HG03139 (cell line): ENCODE measurements around the gene CDH23.

Experiments
- ATAC-seq: cut with Tn5 transposase; IDR thresholded peaks from one replicate; pipeline ENCODE4 v1.9.1; 2021; ENCODE audit not compliant: unreplicated experiment

CDH23 gene

DNA sequence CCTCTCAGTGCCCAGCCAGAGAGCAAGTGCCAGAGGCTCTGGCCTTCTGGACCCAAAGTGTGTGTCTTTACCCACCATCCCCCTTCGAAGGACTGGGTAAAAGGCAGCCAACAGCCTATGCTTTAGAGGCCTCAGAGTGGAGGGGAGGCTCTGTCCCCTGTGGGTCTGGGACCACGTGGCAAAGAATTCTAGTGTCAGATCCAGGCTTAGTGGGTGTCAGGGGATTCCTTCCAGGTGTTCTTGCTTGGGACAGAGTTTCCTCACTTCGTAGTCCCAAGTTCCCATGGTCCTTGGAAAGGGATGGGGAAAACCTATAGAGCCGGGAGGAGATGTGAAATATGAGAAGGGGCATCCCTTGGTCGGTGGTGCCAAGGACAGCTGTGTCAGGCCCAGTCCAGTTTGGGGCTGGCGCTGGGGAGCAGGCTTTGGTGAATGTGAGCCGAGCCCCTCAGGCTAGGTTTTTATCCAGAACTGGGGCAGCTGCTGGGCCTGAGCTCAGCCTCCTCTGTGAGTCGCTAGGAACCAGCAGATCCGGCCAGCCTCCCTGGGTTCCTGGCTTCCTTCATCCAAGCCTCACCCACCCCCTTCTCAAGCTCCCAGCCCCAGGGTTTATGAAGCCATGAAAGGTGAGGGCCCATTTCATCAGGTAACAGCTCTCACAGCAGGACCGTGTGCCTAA lies 251.7 kb downstream of the CDH23 start:
- no peak for ATAC-seq

DNA sequence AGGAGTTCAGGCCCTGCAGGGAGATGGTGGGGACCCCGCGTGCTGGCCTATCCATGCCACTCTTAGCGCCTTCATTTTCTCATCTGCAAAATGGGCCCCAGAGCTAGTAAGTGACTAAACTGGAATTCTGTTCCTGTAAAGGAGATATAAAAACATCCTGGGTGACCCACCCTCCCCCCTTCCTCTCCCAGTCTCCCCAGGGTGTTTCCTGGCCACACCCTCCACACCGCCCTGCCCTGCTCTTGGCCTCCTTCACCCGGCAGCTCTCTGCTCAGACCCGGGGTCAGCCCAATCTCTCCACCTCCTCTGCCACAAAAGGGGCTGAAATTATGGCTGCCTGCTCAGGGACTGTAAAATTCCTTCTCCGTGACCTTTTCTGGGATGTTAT lies 252.2 kb downstream of the CDH23 start:
- ATAC-seq = no peak

DNA sequence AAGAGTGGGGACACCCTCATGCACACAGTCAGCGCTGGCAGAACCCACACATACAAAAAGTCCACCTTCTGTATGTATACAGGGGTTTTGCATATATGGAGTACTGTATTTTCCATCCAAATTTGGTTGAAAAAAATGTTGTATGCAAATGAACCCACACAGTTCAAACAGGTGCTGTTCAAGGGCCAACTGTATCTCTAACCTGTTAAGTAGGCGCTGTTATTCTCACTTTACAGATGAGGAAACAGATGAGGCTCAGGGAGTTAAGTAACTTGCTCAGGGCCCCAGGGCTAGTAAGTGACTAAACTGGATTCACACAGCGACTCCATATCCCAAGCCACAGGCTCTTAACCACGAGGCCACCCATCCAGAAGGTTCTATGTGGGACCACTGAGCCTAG lies 252.9 kb downstream of the CDH23 start:
- no peak for ATAC-seq

DNA sequence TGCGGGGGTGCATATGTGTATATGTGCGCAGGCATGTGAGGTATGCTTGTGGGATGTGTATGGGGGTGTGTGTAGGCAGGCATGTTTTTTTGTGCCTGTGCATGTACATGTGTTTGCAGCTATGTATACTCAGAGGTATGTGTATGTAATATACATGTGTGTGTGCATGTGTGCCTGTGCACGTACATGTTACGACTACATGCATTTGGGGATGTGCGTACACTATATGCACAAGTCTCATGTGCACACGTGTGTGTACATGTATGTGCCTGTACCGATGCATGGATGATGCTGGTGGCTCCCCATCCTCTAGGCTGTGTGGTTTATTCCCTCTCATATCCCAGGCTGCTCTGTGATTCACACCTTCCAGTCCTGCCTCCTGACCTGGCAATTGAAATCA lies 253.7 kb downstream of the CDH23 start:
- ATAC-seq = no peak

DNA sequence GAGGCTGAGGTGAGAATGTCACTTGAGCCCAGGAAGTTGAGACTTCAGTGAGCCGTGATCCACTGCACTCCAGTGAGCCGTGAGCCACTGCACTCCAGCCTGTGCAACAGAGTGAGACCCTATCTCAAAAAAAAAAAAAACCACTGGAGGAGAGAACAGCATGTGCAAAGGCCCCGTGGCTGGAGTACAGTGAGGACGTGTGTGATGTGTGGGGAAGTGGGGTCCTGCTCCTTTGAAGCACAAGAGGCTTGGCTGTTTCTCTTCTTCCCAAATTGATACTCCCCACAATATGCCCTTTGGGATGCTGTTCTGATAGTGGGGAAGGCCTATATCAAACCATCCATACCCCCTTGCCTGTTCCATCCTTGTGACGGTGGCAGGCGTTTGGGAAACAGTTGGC lies 254.7 kb downstream of the CDH23 start:
- ATAC-seq = no peak

DNA sequence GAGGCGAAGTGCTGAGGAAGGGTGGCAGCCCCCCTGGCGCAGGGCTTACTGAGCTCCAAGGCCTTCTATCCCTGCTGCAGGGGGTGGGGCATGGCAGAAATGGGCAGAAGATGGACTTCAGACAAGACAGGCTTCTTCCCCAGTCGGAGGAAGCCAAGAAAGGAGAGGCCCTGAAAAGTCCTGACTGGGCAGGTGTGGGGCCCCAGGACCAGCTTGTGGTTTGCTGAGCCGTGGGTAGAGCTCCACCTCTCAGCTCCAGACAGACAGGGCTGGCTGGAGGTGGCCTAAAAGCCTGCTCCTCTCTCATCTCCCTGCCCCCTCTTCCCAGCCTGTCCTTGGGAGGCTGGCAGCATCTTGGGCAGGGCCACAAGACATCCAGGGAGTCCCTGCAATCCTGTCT lies 255.2 kb downstream of the CDH23 start:
- ATAC-seq = no peak

DNA sequence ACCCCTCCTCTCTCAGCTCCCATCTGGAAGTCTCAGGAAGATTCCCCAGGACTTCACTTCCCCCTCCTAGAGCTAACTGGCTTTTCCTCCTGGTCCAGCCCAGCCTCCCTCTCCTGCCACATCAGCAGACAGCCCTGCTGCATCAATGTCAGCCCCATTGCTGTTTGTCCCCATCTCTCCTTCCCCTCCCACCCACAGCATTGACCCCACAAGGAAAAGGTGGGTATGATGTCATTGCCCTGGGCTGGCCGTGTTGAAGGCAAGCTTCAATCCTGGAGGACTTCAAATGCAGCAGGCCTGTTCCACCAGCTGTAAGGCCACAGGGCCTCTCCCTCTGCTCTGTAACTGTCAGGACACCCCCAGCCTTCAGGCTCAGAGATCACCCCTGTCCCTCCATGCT lies 256.3 kb downstream of the CDH23 start:
- no peak for ATAC-seq

DNA sequence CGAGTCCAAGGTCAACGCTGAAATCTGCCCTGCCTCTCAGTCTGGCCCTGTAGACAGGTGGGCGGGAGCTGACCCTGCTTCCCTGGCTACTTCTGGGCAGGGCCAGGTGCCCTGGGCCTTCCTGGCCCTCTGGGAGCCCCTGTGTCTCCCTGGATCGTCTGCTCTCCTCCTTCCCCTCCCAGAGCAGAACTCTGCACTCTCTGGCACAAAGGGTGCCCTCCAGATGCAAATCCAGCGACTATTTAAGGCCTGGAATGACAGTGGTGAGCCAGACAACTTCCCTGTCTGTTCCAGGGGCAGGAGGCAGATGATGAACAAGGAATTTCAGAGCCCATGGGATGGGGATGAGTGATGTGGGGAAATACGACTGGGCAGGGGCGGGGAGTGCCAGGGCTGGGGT lies 259.5 kb downstream of the CDH23 start:
- ATAC-seq = no peak

DNA sequence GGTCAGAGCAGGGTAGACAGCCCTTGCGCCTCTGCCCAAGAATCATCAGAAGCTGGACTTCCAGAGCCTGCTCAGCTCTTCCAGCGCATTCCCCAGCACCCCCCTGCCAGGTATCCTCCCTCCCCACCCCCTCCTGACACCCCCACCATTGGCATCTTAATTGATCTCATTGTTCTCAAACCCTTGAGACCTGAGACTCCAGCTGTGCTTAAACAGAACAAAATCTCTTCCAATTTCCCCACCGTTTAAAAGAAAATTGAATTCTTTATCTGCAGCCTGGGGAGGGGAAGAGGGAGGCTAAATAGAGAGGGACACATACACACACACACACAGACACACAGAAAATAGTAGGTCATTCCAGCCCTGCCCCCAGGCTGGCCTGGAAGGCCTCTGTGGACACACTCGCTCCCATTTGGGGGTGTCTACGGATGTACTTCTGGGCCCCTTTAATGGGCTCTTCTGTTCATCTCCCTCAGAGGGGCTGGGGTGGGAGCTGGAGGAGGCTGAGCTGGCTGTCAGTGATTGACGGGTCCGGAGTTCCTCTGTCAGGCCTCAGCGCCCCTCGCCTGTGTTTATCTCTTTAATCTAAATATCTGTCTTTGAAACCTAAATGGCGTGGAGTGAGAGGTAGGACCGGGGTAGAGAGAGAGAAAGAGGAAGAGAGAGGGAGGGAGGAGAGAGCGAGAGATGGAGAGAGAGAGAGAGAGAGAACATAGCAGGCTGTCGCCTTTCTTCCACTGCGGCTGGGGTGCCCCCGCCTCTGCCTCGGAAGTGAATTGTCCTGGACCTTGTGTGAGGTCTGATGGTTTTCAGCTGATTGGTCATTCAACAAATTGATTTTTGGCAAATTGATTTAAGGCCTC lies 261.1 kb downstream of the CDH23 start:
- no peak for ATAC-seq

DNA sequence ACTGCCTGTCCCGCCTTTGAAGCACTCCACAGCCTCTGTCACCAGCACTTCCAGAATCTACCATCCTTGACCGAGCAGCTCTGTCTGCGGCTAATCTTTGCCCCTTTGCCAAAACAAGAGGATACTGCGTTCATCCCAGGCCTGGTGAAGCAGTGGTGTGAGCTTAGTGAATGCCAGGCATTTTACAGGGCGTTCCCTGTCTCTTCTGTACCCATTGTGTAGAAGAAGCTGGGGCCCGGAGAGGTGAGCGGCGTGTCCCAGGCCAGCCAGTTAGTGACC lies 261.7 kb downstream of the CDH23 start:
- no peak for ATAC-seq

DNA sequence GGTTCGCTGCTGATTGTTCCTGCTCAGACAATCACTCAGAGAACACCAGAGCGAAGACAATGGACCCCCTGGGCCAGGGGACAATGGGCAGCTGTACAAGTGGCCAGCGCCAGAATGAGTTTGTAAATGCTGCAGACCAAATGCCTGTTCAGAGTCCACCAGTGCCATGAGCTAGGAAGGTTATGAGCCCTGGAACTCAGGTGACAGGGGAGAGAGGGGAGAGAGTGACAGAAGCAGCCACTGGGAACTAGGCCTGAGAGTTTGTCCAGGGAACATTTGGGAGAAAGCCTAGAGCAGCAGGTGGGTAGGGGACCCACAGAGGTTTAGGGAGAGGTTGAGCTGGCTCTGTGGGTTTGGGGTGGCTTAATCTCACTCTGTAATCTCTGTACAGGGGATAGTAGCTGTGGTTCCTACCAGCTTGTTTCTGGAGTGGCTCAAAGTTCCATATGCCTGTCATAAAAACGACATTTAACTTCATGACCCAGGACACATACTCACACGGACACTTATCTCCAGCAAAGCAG lies 262.5 kb downstream of the CDH23 start:
- ATAC-seq = no peak

DNA sequence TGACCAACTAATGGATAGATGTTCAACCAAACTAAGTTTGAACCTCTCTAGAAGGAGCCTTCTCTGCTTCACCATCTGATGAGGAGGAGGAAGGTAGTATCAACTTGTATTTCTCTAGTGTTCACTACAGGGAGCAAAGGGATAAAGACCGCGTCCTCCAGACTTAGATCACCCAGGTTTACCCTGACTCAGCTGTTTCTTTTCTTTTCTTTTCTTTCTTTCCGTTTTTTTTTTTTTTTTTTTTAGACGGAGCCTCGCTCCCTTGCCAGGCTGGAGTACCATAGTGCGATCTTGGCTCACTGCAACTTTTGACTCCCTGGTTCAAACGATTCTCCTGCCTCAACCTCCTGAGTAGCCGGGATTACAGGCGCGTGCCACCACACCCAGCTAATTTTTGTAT lies 263.0 kb downstream of the CDH23 start:
- ATAC-seq = no peak

DNA sequence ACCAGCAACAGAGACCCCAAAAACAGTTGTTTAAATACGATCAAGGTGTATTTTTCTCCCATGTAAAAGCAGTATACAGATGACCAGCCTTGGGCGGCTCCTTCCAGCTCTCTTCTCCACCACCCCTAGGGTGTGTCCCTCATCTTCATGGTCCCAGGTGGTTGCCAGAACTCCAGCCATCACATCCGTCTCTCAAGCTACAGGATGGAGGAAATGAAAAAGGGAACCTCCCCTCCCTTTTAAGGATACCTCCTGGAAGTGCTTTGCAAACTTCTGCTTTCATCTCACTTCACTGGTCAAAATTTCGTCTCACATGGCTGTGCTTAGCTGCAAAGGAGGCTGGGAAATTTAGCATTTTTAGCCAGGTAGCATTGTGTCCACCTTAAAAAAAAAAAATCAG lies 263.6 kb downstream of the CDH23 start:
- no peak for ATAC-seq

DNA sequence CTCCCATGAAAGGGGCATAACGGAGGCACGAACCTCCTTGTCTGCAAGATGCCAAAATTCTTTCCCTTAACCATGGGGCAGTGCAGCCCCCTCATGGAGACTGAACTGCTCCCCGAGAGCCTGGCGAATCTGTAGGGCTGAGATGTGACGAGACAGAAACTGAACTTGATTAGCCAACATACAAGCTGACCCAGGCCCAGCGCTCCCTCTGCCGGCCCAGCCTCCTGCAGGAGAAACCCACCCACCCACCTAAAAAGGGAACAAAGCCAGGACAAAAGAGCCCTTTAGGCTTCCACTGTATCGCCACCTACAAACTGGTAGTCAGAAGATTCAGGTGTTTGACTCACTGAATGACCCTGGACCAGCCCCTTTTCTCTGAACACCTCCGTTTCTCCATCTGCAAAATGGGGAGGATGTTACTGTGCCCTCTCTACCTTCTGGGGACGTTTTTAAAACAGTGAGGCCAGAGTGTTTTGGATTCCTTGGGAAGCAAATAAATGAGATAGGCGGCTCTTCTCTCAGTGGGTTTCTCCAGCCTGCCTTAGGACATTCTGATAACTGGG lies 264.4 kb downstream of the CDH23 start:
- no peak for ATAC-seq

DNA sequence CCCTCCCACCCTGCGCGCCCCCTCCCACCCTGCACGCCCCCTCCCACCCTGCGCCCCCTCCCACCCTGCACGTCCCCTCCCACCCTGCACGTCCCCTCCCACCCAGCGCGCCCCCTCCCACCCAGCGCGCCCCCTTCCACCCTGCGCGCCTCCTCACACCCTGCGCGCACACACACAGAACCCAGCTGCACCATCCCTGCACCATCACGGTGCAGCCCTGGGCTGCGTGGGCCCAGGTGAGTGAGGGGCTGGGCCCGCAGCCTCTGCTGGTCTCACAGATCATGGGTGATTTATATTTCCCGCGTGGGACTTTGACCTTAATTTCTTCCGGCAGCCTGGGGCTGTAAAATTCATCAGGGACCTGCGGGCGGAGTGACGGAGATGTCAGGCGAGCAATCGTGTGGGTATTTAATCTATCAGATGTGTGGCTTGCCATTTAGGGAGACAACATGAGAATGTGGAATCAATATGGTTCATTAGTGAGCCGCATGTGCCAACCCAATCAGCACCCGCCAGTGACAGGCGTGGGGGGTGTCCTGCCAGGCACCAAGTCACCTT lies 265.1 kb downstream of the CDH23 start:
- no peak for ATAC-seq

DNA sequence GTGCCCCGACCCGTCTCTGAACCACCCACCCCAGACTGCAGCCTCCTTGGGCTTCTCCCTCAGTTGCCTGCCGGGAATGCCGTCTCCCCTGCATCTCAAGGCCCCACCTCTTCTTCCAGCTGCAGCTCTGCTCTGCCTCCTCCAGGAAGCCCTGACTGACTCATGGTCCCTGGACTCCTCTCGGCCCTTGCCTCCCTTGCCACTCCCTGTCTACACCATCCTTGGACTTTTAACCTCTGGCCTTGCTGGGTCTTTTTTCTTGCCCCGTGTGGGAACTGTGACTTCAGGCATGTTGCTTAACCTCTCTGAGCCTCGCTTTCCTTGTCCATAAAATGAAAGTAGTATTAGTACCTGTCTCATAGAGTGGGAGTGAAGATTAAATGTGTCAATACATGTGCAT lies 266.6 kb downstream of the CDH23 start:
- ATAC-seq = no peak

DNA sequence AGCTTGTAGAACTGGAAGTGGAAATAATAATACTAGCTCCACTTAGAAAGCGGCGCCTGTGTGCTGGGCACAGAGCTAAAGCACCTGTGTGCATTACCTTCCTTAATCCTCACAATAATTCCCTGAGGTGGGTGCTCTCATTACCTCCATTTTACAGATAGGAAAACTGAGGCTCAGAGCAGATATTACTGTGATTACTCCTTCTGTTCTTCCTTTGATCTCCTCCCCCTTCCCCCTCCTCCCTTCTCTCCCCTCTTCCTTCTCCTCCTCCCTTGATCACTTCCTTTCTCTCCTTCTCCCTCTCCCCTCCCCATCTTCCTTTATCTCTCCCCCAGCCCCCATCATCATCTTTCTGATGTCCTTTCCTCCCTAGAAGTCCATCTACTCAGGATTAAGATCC lies 267.9 kb downstream of the CDH23 start:
- ATAC-seq = no peak

DNA sequence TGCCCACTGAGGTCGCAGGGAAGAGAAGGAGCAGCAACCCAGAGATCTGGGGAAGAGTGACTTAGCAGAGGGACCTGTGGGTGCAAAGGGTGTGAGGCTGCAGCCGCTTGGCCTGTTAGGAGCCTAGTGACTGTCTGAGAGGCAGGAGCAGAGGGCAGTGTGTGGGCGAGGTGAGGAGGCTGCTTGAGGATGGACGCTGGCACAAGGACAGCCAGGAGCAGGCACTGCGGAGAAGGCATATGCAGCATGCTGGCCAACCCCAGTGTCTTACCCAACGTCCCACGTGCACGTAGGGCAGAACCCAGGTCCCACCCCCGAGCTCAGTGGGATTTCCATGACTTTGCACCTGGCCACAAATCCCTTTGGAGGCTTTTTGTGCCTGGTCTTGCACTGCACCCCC lies 268.7 kb downstream of the CDH23 start:
- ATAC-seq = no peak

DNA sequence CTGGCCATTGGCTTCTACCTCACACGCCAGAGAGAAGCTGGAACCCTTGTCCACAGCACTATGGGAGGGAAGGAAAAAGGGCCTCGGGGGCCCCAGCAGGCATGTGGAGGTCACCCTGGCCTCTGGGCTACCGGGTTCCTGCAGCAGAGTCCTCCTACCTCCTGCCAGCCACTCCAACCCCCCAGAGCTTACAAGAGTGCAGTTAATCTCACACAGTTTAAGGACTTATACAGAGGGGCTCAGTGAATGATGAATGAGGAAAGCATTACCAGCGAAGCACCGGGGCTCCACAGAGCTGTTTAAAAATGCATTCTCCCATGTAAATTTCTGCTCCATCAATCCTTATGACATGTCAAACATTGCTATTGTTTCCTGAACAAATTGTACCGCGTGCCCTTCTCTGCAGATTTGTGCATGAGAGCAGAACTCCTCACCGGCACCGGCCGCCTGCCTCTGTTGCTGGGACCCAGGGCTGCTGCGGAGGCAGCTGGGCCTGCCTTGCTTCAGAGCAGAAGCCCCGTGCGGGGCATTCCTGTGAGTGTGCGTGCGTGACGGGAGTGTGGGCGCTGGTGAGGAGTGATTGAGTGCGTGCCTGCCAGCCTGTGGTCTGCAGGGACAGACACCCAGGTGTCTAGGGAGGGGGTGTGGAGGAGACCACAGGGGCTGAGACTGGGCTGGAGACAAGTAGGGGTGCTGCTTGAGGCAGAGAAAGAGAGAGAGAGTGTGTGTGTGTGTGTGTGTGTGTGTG lies 270.1 kb downstream of the CDH23 start:
- no peak for ATAC-seq

DNA sequence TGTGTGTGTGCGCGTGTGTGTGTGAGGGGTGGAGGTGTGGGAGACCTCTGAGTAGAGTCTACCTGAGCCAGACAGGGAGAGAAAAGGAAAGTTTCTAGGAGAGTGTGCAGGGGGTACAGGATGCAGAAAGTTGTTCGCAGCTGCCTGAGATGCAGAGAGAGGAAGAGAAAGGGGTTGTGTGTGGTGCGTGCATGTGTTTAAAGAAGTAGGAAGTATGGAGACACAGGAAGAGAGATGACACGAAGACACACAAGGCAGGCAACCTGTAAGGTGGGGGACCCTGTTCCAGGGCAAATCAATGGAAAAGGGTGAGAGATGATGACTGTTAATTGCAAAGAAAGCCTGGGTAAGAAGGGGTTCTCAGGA lies 270.6 kb downstream of the CDH23 start:
- ATAC-seq = no peak
